Activated CD8-positive, alpha-beta memory T cell treated with anti-CD3 and anti-CD28 coated beads, Interleukin-2, amount 50 U/mL, for 4 hours (primary cell): Measurements from ENCODE around the gene GIT1.
A peak's percentile ranks its signal among the peaks of the same experiment; 100 is the strongest.
"Not testable (repeated sequence)": the region's sequence is repeated elsewhere in the genome, so short reads cannot be mapped to it uniquely, and the experiment has no call there.

Source experiments
- DNase-seq: peaks from one replicate; pipeline ENCODE4 v3.0.0-alpha.2; 2020

GIT1 gene

GRCh38 chr17:29565643-29566472 lies 23.6 kb downstream of the GIT1 start:
- peak; percentile 60 for DNase-seq

GRCh38 chr17:29563816-29564215 lies 25.6 kb downstream of the GIT1 start:
- DNase-seq, result no peak

GRCh38 chr17:29562615-29563014 lies 26.8 kb downstream of the GIT1 start:
- no peak for DNase-seq

- peak; percentile 16 for DNase-seq
Measured at GRCh38 chr17:29561554-29562517, 27.6 kb downstream of the GIT1 start.

- no peak for DNase-seq
Measured at GRCh38 chr17:29560316-29560715, 29.1 kb downstream of the GIT1 start.

GRCh38 chr17:29559640-29560039 lies 29.8 kb downstream of the GIT1 start:
- no peak for DNase-seq

GRCh38 chr17:29558139-29558538 lies 31.3 kb downstream of the GIT1 start:
- not testable (repeated sequence) for DNase-seq

GRCh38 chr17:29557739-29558116 lies 31.7 kb downstream of the GIT1 start:
- DNase-seq, result no peak

- no peak for DNase-seq
Measured at GRCh38 chr17:29557085-29557738, 32.2 kb downstream of the GIT1 start.

GRCh38 chr17:29555840-29556239 lies 33.6 kb downstream of the GIT1 start:
- no peak for DNase-seq

GRCh38 chr17:29549177-29549923 lies 40.1 kb downstream of the GIT1 start:
- DNase-seq, result no peak

GRCh38 chr17:29546830-29547229 lies 42.6 kb downstream of the GIT1 start:
- no peak for DNase-seq

- no peak for DNase-seq
Measured at GRCh38 chr17:29546085-29546484, 43.4 kb downstream of the GIT1 start.

- no peak for DNase-seq
Measured at GRCh38 chr17:29544066-29544465, 45.4 kb downstream of the GIT1 start.

GRCh38 chr17:29533976-29534375 lies 55.5 kb downstream of the GIT1 start:
- DNase-seq, result no peak

GRCh38 chr17:29526322-29526721 lies 63.1 kb downstream of the GIT1 start:
- no peak for DNase-seq

- no peak for DNase-seq
Measured at GRCh38 chr17:29524692-29525091, 64.8 kb downstream of the GIT1 start.
